Stimulated activated CD8-positive, alpha-beta memory T cell treated with anti-CD3 and anti-CD28 coated beads, Interleukin-7, amount 100 ng/mL, for 48 hours (primary cell): ENCODE results near the gene STX10.

Source experiments
- DNase-seq, 2 donors: peaks; one replicate each; pipeline ENCODE4 v3.0.0-alpha.2; 2020; ENCODE audit warnings: low read depth in 1 of 2; ENCODE audit errors: extremely low read depth in 1 of 2

Gene STX10

DNA sequence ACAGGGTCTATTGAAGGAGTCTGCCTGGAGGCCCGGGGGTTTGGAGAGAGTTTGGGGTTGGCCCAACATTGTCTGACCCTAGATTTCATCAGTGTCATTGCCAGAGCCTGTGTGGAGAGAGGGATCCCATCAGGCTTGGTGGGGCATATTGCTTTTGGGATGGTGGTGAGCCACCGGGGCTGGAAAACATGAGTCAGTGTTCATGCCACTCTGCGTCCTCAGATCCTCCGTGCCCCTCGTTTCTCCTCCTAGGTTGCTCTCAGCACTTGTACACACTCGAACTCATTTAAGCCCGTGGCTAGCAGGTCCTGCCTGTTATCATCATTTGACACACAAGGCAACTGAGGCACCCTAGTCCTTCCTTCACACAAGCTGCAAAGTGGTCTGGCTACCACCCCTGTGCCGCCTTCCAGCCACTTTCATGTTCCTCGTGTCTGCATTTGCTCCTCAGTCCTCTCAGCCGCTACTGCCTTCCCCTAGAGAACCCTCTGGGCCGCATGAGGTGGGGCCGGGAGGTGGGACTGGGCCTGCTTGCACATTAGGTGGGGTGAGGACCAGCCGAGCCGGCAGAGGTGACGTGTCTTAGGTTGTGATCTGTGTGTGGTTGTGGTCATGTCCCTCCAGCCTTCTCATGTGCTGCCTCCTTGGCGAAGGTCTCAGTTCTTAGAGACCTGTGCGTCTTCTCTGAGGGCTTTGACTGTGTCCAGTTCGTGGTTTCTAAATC is 28.5 kb downstream of the STX10 start:
- no peak for DNase-seq

GRCh38 chr19:13120817-13121216 is 29.4 kb downstream of the STX10 start:
- no peak for DNase-seq

- no peak for DNase-seq
Measured at GRCh38 chr19:13120031-13120430, 30.1 kb downstream of the STX10 start.

DNA sequence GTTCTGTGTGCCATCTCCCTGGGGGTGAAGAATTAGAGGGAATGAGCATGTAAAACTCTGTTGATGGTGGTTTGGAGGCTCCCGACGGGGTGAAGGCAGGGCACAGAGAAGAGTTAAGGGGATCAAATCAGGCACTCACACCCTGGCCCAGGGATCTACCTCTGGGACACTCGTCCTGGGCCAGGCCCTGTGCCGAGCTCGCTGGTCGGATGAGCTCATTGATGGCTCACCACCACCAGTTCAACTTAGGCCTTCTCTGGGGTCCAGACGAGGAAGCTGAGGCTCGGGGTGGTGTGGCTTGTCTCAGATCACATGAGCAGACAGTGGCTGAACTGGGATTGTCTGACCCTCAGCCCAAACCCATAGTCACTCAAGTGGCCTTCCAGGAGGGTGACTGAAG is 30.5 kb downstream of the STX10 start:
- no peak for DNase-seq

DNA sequence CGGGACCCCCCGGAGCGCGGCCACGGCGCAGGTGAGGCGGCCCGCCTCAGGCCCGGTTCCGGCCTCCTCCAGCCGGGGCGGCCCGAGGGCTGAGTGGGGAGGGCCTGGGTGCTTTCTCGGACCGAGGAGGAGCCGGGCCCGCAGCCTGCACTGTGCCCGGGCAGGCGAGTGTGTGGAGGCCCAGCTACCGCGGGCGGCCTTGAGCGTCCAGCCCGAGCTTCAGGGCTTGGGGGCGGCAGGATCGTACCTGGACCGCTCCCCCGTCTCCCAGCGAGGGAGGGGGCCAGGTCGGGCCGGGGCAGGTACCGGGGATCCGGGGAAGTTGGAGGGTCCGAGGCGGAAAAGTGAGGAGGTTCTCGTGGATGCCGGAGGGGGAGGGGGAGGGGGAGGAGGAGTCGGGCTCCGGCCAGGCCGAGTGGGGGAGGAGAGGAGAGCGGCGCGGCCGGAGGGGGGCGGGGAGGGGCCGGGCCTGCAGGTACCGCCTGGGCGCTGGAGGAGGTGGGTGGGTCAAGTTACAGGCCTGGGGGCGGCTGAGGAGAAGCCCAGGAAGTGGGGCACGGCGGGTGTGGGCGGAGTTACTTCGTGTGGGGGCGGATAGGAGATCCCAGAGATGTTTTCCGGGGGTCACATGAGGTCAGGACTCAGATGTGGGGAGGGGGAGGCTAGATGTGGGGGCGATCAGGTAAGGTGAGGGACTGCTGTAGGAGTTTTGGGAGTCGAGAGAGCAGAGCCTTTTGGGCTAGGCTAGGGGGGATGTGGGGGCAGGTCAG is 31.6 kb downstream of the STX10 start:
- no peak for DNase-seq

GRCh38 chr19:13117772-13118423 is 32.3 kb downstream of the STX10 start, which contains the start of gene NACC1:
NACC1 (plus strand) TSS chr19:13118264; CDS start chr19:13135208, 16,944 bp downstream.
- peak; percentile 83 to 86 for DNase-seq

DNA sequence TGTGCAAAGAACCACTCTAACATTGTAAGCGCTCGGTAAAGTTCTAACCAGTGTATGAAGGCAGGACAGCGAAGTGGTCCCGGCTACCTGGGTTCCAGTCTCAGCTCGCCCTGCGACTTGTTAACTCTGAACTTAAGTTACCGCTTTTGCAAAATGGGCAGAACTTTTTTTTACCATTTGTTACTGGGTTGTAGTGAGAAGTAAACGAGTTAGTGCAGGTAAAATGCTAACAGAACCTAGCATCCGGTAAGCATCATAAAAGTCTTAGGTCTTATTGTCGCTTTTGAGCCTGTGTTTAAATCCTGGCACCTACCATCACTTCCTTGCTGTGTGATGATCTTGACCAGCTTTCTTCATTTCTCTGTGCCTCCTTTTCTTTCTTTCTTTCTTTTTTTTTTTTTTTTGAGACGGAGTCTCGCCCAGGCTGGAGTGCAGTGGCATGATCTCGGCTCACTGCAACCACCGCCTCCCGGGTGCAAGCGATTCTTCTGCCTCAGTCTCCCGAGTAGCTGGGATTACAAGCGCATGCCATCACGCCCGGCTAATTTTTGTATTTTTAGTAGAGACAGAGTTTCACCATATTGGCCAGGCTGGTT is 32.9 kb downstream of the STX10 start:
- no peak for DNase-seq

DNA sequence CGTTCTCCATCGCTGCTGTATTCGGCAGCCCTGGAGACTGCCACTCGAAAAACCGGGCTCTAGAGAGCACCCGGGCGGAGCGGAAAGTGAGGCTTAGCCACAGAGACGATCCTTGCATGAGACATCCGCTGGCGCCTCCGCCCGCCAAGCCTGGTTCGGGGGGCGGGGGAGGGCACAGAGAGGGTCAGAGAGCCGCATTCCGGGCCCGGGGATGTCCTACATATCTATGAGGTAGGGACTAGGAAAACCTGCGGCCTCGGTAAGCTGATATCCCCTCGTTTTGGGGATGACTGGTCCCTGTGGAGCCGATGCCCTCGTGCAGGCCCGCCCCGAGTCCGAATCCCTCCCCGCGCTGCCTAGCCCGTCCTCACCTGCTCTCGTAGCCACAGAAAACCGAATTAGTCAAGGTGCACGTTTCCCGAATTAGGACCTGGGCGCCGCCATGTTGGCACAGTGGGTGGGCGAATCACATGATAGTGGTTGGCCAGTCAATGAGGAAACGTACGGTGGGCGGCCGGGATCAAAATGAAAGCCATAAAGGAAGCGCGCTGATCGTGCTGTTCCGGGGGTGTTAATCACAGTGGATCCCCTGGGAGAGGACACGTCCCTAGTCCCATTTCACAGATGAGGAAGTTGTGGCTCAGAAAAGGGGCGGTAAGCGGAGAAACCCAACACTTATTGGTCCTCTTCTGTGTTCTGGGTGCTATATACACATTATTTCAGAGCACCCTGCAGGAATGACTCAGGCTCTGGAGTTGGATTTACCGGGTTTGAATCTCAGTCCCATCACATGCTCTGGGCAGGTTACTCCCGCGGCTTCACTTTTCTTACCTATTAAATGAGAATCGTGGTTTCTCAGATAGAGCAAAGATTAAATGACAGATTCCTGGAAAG is 33.6 kb downstream of the STX10 start, which contains the start of gene TRMT1:
Gene TRMT1, minus strand, starts transcription at position 459 of the 894 bp plus-strand sequence. Its CDS starts 341 bp downstream, at position 118.
- DNase-seq: peak; percentile 82 to 91

GRCh38 chr19:13115936-13116281 is 34.3 kb downstream of the STX10 start:
- DNase-seq: no peak

GRCh38 chr19:13112555-13112954 is 37.6 kb downstream of the STX10 start:
- no peak for DNase-seq

DNA sequence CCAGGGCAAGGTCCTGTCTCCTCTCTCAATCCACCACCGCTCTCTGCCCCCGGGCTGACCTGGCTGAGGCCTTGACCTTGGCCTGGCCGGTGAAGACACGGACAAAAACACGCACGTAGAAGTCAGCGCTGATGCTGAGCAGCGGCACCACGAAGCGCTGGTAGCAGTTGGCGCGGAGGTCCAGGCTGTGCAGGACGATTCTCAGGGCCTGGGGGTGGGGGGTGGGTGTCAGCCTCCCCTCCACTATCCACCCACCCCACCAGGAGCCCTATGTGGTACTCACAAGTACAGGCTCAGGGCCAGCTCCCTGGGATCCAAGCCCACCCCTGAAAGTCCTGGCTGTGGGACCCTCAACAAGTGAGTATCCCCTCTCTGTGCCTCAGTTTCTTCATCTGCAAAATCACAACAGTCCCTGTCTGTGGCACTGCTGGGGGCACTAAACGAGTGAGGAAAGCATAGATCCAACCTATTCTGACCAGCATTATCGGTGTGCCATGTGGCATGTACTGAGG is 40.0 kb downstream of the STX10 start:
- DNase-seq: no peak

DNA sequence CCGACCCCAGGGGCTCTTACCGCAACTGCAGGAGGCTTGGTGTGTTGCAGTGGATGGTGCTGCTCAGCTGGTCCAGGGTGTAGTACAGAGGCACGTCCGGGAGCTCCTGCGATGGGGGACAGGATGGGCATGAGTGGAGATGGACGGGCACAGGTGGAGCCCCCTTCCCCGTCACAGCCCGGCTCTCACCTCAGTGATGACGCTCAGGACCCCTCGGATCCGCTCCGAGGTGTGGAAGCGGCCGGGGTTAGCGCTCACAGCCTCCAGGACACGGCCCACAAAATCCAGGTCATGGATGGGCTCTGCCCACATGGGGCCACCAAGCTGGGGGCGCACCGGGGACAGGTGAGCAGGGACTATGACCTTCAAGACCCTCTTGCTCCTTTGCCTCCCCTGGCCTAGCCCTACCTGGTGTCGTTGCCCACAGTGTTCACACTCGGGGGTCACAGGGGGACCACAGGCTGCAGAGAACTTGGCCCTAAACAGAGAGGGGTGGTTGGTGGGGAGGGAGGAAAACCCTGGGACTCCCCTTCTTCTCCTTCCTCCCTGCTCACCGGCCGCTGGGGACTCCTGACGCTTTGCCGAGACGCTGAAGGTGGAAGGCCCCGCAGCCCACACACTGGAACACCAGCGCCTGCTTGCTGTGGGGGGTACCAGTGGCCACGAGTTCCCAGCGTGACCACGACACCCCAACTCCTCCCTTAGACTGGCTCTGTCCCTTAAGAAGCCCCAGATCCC is 40.6 kb downstream of the STX10 start:
- no peak for DNase-seq

DNA sequence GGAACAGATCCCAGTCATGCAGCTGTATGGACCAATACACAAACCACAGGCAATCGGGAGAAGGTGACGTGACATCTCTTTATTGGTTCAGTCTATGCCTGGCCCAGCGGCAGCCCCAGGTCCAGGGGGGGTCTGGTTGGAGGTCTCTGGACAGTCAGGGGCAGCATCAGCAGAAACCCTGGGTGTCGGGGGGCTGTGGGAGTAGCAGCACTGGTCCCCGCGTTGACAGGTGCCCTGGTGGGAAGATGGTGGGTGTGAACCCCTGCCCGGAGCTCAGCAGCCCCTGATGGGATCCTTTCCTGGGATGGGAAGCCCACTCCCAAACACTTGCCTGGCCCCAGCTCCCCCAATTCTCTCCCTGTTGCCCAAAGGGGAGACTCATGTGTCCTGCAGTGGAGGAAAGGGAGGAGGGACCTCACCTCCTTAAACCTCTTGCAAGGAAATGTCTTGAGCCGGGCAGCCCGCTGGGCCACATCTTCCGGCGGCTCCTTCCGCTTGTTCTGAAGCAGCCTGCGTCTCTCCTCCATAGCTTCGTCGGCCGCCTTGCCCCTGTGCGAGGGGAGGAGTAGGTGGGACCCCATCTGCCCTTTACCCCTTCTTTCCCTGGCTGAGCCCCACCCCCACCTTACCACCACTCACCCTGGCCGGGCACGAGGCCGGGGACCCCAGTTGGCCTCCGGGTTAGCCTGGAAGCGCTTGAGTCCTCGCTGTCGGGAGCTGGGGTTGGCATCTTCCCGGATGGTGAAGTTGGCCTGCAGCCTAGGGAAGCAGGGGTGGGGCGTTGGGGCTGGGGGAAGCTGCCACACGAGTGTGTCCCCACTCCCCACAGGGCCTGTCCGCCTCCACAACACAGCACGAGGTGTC is 45.1 kb downstream of the STX10 start:
- DNase-seq: no peak

GRCh38 chr19:13104360-13104847 is 45.8 kb downstream of the STX10 start:
- no peak for DNase-seq

- DNase-seq: no peak
Measured at GRCh38 chr19:13103581-13104359, 46.4 kb downstream of the STX10 start.

DNA sequence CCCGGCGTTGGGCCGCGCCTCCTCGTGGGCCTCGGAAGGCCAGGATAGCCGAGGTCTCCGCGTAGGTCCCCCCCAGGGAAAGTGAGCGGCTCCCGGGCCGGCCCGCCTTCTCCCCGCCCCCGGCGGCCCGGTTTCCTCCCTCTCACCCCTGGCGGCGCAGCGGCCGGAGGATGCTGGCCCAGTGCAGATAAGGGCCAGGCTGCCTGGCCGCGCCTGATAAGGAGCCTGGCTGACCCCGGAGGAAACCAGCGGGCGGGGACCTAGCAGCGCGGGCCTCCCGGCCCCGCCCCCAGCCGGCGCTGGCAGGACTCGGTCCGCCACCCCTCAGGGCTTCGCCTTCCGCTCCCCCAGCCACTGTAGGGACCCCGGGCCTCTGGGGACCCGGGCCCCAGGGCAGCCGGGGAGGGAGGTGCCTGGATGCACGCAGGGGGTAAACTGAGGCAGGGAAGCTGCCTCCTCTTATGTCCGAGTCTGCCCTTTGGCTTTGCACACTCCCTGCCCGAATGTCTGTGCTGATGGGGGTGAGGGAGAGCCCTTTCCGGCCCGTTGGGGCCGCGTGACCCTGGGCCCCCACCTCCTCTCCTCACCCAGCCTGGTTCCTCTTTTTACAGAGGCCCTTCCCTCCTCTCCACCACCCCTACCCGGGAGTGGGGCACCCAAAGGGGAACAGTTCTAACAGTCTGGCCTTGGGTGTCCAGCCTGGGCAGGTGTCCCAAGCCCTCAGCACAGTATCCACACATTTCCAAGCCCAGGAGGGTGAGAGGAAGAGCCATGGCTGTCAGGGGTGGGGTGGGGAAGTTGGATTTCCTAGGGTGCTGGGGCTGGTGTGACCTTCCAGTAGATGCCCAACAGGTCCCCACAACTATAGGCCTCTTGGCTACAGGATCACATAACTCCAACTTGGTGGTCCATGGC is 47.3 kb downstream of the STX10 start, which contains the start of gene LYL1:
Gene LYL1, minus strand, starts transcription at position 193 of the 915 bp plus-strand sequence. CDS start 1,687 bp downstream, outside the sequence.
- no peak for DNase-seq

GRCh38 chr19:13102416-13102665 is 47.8 kb downstream of the STX10 start:
- no peak for DNase-seq
